Mesothelial cell of epicardium (in vitro differentiated cells): Measurements from ENCODE around the gene LRRC28. TPM values are rescaled to one million over a fixed set of nuclear protein-coding genes. Genes with fewer than 3 reads are reported as not detected.

ENCODE experiments used
- DNase-seq, 2 experiments: peaks; one replicate each; pipeline ENCODE4 v3.0.0; 2021; ENCODE audit warnings: low spot score in 2 of 2; ENCODE audit not compliant: unreplicated experiment in 2 of 2
- H3K27ac Mint-ChIP-seq: 2 replicates; pipeline ENCODE4 v1.8.0; 2021; ENCODE audit warnings: mixed read lengths
- H3K27me3 Mint-ChIP-seq: 2 replicates; pipeline ENCODE4 v1.8.0; 2021; ENCODE audit warnings: low read depth, mixed read lengths
- H3K36me3 Mint-ChIP-seq: 2 replicates; pipeline ENCODE4 v1.8.0; 2021; ENCODE audit warnings: mixed read lengths
- H3K4me1 Mint-ChIP-seq: 2 replicates; pipeline ENCODE4 v1.8.0; 2021; ENCODE audit warnings: mixed read lengths
- H3K4me3 Mint-ChIP-seq: 2 replicates; pipeline ENCODE4 v1.8.0; 2021; ENCODE audit warnings: mild to moderate bottlenecking, moderate library complexity, mixed read lengths
- H3K9me3 Mint-ChIP-seq: 2 replicates; pipeline ENCODE4 v1.8.0; 2021; ENCODE audit warnings: mixed read lengths
- total RNA-seq: library from RNA; stranded (reverse); gene quantifications from 3 replicates; pipeline ENCODE4 v1.2.1, GENCODE V29; 2021
- TF ChIP-seq, protein P1 (sequence below): fragments of 200-600 bp; sonication (generic); IDR thresholded peaks from one replicate; pipeline ENCODE4 v1.5.0; 2021; ENCODE audit warnings: antibody characterized with exemption; ENCODE audit not compliant: unreplicated experiment

LRRC28 gene
- total RNA-seq, 1 donor from 2014 or later: 29.3 TPM

DNA sequence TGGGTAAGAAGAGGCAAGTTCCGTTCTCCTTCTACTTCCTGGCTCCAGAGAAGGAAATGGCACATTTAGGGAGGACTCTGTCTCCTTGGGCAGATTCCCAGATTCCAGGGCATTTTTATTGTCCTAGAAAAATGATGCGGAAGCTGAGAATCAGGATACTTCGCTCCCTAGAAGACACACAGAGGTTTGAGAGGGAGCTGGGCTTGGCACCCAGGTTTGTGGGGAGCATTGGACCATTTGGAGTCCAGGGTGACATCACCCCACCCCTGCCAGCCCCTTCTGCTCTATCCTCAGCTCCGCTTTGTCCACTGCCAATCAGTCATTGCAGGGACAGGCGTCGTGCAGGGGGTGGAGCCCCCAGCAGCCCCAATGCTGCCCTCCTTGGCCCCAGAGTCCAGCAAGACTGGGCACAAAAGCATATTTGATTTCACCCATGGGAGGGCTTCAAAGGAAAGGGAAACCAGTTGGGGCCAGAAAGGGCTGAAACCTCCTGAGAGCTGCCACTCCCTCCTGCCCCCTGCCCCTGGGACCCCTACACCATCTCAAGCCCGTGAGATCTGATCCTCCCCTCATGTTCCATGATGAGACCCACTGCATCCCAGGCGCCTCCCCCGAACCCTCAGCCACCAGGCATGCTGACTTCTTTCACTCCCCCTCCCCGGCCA, 184.7 kb downstream of the LRRC28 start:
- no peak for DNase-seq
- no peaks in the 10 kb centered on the region for H3K36me3 Mint-ChIP-seq
- peaks cover 15% of the 10 kb centered on the region for H3K4me1 Mint-ChIP-seq
- H3K27me3 Mint-ChIP-seq: no peaks in the 10 kb centered on the region
- TF ChIP-seq, protein P1, sequence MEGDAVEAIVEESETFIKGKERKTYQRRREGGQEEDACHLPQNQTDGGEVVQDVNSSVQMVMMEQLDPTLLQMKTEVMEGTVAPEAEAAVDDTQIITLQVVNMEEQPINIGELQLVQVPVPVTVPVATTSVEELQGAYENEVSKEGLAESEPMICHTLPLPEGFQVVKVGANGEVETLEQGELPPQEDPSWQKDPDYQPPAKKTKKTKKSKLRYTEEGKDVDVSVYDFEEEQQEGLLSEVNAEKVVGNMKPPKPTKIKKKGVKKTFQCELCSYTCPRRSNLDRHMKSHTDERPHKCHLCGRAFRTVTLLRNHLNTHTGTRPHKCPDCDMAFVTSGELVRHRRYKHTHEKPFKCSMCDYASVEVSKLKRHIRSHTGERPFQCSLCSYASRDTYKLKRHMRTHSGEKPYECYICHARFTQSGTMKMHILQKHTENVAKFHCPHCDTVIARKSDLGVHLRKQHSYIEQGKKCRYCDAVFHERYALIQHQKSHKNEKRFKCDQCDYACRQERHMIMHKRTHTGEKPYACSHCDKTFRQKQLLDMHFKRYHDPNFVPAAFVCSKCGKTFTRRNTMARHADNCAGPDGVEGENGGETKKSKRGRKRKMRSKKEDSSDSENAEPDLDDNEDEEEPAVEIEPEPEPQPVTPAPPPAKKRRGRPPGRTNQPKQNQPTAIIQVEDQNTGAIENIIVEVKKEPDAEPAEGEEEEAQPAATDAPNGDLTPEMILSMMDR: no peak
- no peaks in the 10 kb centered on the region for H3K9me3 Mint-ChIP-seq
- H3K4me3 Mint-ChIP-seq: no peak overlapping the region
- H3K27ac Mint-ChIP-seq: no peak overlapping the region

DNA sequence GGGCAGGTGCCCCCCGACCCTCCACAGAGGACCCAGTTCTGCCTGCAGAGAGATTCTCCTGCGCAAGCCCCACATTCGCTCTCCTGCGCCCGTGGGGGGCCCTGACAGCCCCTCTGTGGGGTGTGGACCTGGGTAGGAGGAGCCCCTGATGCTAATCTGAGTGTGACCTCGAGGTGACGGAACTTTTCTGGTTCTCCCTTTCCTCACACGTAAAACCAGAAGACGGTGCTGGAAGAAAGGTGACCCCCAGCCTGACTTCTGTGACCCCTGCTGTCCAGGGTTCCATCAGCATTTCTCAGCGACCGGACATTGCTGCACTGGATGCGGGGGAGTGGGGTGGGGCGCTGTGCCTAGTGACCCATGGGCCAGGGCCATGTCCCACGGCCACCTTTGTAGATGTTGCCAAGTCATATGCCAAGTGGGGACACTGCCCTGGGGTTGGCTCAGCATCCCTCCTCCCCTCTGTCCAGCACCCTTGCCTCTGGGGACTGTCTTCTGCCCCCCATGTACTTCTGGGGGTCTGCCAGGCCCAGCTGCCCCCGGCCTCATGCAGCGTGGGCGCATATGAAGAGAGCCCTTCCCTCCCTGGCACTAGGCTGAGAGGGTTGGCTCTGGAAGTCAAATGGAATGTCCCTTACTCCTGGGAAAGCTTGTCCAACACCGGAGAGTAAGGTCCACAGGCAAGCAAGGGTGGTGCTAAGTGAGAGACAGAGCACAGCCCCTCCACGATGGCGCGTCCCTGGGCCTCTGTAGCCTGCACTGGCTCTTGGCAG, 185.4 kb downstream of the LRRC28 start:
- TF ChIP-seq, protein P1: no peak
- Mint-ChIP-seq H3K4me3 (no peak overlapping the region), H3K27ac (no peak overlapping the region), H3K27me3 (no peaks in the 10 kb centered on the region), H3K9me3 (no peaks in the 10 kb centered on the region), H3K4me1 (peaks cover 17% of the 10 kb centered on the region), H3K36me3 (no peaks in the 10 kb centered on the region)
- DNase-seq: peak in 1 of 2 experiments; percentile 31

GRCh38 chr15:99437315-99438223, 186.3 kb downstream of the LRRC28 start:
- H3K9me3 Mint-ChIP-seq: no peaks in the 10 kb centered on the region
- H3K27ac Mint-ChIP-seq: no peak overlapping the region
- no peaks in the 10 kb centered on the region for H3K27me3 Mint-ChIP-seq
- no peaks in the 10 kb centered on the region for H3K36me3 Mint-ChIP-seq
- H3K4me1 Mint-ChIP-seq: peaks cover 22% of the 10 kb centered on the region
- TF ChIP-seq, protein P1: no peak
- no peak overlapping the region for H3K4me3 Mint-ChIP-seq
- peak in 1 of 2 experiments; percentile 34 for DNase-seq

DNA sequence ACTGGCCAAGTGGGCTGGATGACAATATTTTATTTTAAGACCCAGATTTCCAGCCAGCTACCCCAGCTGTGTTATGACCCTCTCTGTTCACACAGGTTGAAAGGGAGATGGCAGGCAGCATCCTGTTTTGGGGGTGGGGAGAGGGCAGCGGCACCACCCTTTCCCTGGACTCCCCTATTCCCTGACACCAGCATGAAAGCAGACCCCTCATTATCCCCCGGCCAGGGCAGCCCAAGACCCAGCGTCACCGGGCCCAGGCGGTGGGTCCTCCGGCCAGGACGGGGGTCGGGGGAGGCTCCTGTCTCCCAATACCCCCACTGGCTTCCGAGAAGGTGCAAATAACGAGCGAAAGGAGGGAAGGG, 186.9 kb downstream of the LRRC28 start:
- TF ChIP-seq, protein P1: no peak
- H3K36me3 Mint-ChIP-seq: no peaks in the 10 kb centered on the region
- peak in 1 of 2 experiments; percentile 35 for DNase-seq
- H3K27me3 Mint-ChIP-seq: no peaks in the 10 kb centered on the region
- H3K27ac Mint-ChIP-seq: peak overlapping the region; percentile 75
- no peak overlapping the region for H3K4me3 Mint-ChIP-seq
- H3K9me3 Mint-ChIP-seq: no peaks in the 10 kb centered on the region
- H3K4me1 Mint-ChIP-seq: peaks cover 26% of the 10 kb centered on the region

DNA sequence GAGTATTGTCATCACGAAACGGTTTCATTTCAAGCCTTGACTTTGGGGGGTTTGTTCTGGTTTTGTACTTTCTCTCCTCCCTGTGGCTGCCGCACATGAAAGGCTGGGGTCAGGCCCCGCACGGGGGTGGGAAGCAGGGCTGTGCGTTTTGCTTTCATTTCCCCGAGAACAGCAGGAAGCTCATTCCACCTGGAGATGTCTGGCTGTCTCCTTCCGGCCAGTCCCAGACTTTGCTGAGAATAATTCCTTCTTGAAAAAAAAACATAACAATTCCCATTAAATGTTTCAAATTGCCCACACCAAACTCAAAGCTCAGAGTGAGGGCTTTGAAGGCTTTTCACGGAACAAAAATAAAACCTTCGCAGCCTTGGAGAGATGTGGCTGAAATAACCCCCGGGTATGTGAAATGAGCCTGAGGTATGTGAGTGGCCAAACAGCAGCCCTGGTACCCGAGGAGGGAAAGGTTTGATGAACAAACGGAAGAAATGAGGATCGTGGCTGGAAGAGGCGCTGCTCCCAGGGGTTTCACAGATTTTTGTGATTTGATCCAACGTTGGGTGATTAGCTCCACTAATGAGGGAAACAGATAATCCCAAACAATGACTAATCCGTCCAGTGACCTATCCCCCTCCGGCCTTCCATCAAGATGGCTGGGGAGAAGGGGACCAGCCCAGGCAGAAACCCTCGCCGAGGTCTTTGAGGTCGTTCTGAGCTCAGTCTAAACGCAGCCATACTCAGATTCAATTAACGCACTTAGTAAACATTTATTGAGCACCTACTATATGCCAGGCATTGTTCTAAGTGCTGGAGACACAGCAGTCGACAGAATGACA, 187.6 kb downstream of the LRRC28 start:
- peak overlapping the region; percentile 75 for H3K27ac Mint-ChIP-seq
- TF ChIP-seq, protein P1: no peak
- H3K4me3 Mint-ChIP-seq: no peak overlapping the region
- no peaks in the 10 kb centered on the region for H3K36me3 Mint-ChIP-seq
- H3K27me3 Mint-ChIP-seq: no peaks in the 10 kb centered on the region
- H3K9me3 Mint-ChIP-seq: no peaks in the 10 kb centered on the region
- H3K4me1 Mint-ChIP-seq: peaks cover 26% of the 10 kb centered on the region
- DNase-seq: peak in 1 of 2 experiments; percentile 36
